Frontal cortex (tissue), 4 donors: ENCODE measurements around the gene LY6G5B. TPM values are rescaled to one million over a fixed set of nuclear protein-coding genes. Genes with fewer than 3 reads are reported as not detected.
A peak's percentile ranks its signal among the peaks of the same experiment; 100 is the strongest.

ENCODE experiments used
- DNase-seq, 2 donors: peaks; one replicate each; pipeline ENCODE4 v3.0.0; 2012; ENCODE audit warnings: low spot score in 2 of 2
- FAIRE-seq: peaks from 2 replicates; lab custom pipeline; 2012; peaks lifted over from hg19 to GRCh38; lab: Jason Lieb, UNC
- total RNA-seq: library from RNA; depleted of rRNA; stranded (reverse); fragments of >200 nt; gene quantifications from one replicate; pipeline ENCODE4 v1.2.3, GENCODE V29; 2014
- donor health status: control.
- donor health status: control.
- donor health status: control.

Gene LY6G5B
- 1.6 TPM for total RNA-seq

GRCh38 chr6:31669676-31670075 is at the start of gene LY6G5B:
LY6G5B (plus strand) TSS chr6:31669976; CDS start chr6:31670951, 975 bp downstream.
- FAIRE-seq, result no peak
- DNase-seq, result no peak

- no peak for FAIRE-seq
- DNase-seq, result peak; percentile 96 to 98
Measured at GRCh38 chr6:31620586-31621319, 49.0 kb upstream of the LY6G5B start, which contains the start of gene PRRC2A. PRRC2A (plus strand) TSS chr6:31620715; CDS start chr6:31622790, 2,075 bp downstream.

GRCh38 chr6:31621320-31621939 is 48.3 kb upstream of the LY6G5B start:
- DNase-seq, result no peak
- FAIRE-seq, result no peak

- DNase-seq (no peak), FAIRE-seq (no peak)
Measured at GRCh38 chr6:31621991-31622390, 47.8 kb upstream of the LY6G5B start.

GRCh38 chr6:31622684-31623091 is 47.1 kb upstream of the LY6G5B start:
- no peak for FAIRE-seq
- no peak for DNase-seq

- no peak for FAIRE-seq
- no peak for DNase-seq
Measured at GRCh38 chr6:31624070-31624469, 45.7 kb upstream of the LY6G5B start.

GRCh38 chr6:31626952-31627351 is 42.8 kb upstream of the LY6G5B start:
- FAIRE-seq (no peak), DNase-seq (no peak)

GRCh38 chr6:31627690-31628287 is 42.0 kb upstream of the LY6G5B start:
- FAIRE-seq, result no peak

GRCh38 chr6:31629014-31629413 is 40.8 kb upstream of the LY6G5B start:
- FAIRE-seq, result no peak
- DNase-seq, result no peak

More at GRCh38 chr6:31627690-31628287, 42.0 kb upstream of the LY6G5B start:
- DNase-seq, result no peak

GRCh38 chr6:31630177-31630934 is 39.4 kb upstream of the LY6G5B start:
- DNase-seq (no peak), FAIRE-seq (no peak)

GRCh38 chr6:31631209-31631608 is 38.6 kb upstream of the LY6G5B start:
- FAIRE-seq (no peak), DNase-seq (no peak)

- DNase-seq (no peak), FAIRE-seq (no peak)
Measured at GRCh38 chr6:31631681-31632278, 38.0 kb upstream of the LY6G5B start.

- no peak for DNase-seq
- FAIRE-seq, result no peak
Measured at GRCh38 chr6:31632279-31632946, 37.4 kb upstream of the LY6G5B start.

GRCh38 chr6:31633447-31633846 is 36.3 kb upstream of the LY6G5B start:
- FAIRE-seq (no peak), DNase-seq (no peak)

- FAIRE-seq, result no peak
Measured at GRCh38 chr6:31634131-31634530, 35.6 kb upstream of the LY6G5B start.

GRCh38 chr6:31634969-31635575 is 34.7 kb upstream of the LY6G5B start:
- DNase-seq, result no peak
- FAIRE-seq, result no peak

More at GRCh38 chr6:31634131-31634530, 35.6 kb upstream of the LY6G5B start:
- no peak for DNase-seq

GRCh38 chr6:31636698-31637596 is 32.8 kb upstream of the LY6G5B start:
- DNase-seq, result no peak
- no peak for FAIRE-seq

- FAIRE-seq, result no peak
- no peak for DNase-seq
Measured at GRCh38 chr6:31639043-31639442, 30.7 kb upstream of the LY6G5B start.
